Activated T-helper 2 cell treated with anti-CD3 and anti-CD28 coated beads, Interferon-gamma antibody, Interleukin-2, Interleukin-4, amounts not matched to agents 10 μg/mL and 5 μg/mL and 100 μg/mL, durations not matched to agents 14 hours and 24 hours and 36 hours (primary cell): ENCODE measurements around the gene FAT1. TPM values are rescaled to one million over a fixed set of nuclear protein-coding genes. Genes with fewer than 3 reads are reported as not detected.

Experiments used
- DNase-seq: peaks from one replicate; pipeline ENCODE4 v3.0.0; 2021; ENCODE audit warnings: low spot score
- H3K27ac Mint-ChIP-seq: one replicate; pipeline ENCODE4 v1.8.0; 2021; ENCODE audit warnings: mixed read lengths
- H3K27me3 Mint-ChIP-seq: one replicate; pipeline ENCODE4 v1.8.0; 2021; ENCODE audit warnings: low read depth, mixed read lengths
- H3K36me3 Mint-ChIP-seq: one replicate; pipeline ENCODE4 v1.8.0; 2021; ENCODE audit warnings: low read depth, mixed read lengths
- H3K4me1 Mint-ChIP-seq: one replicate; pipeline ENCODE4 v1.8.0; 2021; ENCODE audit warnings: low read depth, mixed read lengths
- H3K4me3 Mint-ChIP-seq: one replicate; pipeline ENCODE4 v1.8.0; 2021; ENCODE audit warnings: low read depth, mild to moderate bottlenecking, moderate library complexity, mixed read lengths
- H3K9me3 Mint-ChIP-seq: one replicate; pipeline ENCODE4 v1.8.0; 2021; ENCODE audit warnings: mixed read lengths
- intact Hi-C: fragments of 100-400 bp; cut with micrococcal nuclease; formaldehyde crosslinking; loops from one replicate; pipeline ENCODE4 v1.15.1; 2023
- total RNA-seq: library from RNA; stranded (reverse); gene quantifications from 2 replicates; pipeline ENCODE4 v1.2.3, GENCODE V29; 2022

The FAT1 gene
- total RNA-seq, 1 donor from 2014 or later, result 0.05 TPM

- no peak for DNase-seq
- no peak overlapping the region for H3K27ac Mint-ChIP-seq
- H3K9me3 Mint-ChIP-seq, result peaks cover 8% of the 10 kb centered on the region
- H3K36me3 Mint-ChIP-seq, result no peaks in the 10 kb centered on the region
- H3K27me3 Mint-ChIP-seq, result peaks cover 17% of the 10 kb centered on the region
- no peak overlapping the region for H3K4me3 Mint-ChIP-seq
- intact Hi-C loops, result no loop called here
- no peaks in the 10 kb centered on the region for H3K4me1 Mint-ChIP-seq
Measured at GRCh38 chr4:186551849-186552248, 171.8 kb downstream of the FAT1 start.

- H3K9me3 Mint-ChIP-seq, result peaks cover 29% of the 10 kb centered on the region
Measured at GRCh38 chr4:186545436-186545835, 178.2 kb downstream of the FAT1 start.

GRCh38 chr4:186543206-186543605, 180.4 kb downstream of the FAT1 start:
- no peaks in the 10 kb centered on the region for H3K27me3 Mint-ChIP-seq
- H3K9me3 Mint-ChIP-seq, result peaks cover 35% of the 10 kb centered on the region
- no peak overlapping the region for H3K27ac Mint-ChIP-seq
- no peak for DNase-seq
- H3K4me1 Mint-ChIP-seq, result no peaks in the 10 kb centered on the region
- intact Hi-C loops, result no loop called here
- no peak overlapping the region for H3K4me3 Mint-ChIP-seq
- no peaks in the 10 kb centered on the region for H3K36me3 Mint-ChIP-seq

More at GRCh38 chr4:186545436-186545835, 178.2 kb downstream of the FAT1 start:
- Mint-ChIP-seq H3K27ac (no peak overlapping the region), H3K4me3 (no peak overlapping the region), H3K4me1 (no peaks in the 10 kb centered on the region), H3K36me3 (no peaks in the 10 kb centered on the region), H3K27me3 (no peaks in the 10 kb centered on the region)
- DNase-seq, result no peak
- intact Hi-C loops, result no loop called here

- DNase-seq, result no peak
- H3K4me3 Mint-ChIP-seq, result no peak overlapping the region
- intact Hi-C loops, result no loop called here
- H3K36me3 Mint-ChIP-seq, result no peaks in the 10 kb centered on the region
- no peaks in the 10 kb centered on the region for H3K4me1 Mint-ChIP-seq
- H3K27ac Mint-ChIP-seq, result no peak overlapping the region
- H3K27me3 Mint-ChIP-seq, result no peaks in the 10 kb centered on the region
- peaks cover 32% of the 10 kb centered on the region for H3K9me3 Mint-ChIP-seq
Measured at GRCh38 chr4:186541801-186542200, 181.9 kb downstream of the FAT1 start.

- Mint-ChIP-seq H3K27ac (no peak overlapping the region), H3K4me1 (no peaks in the 10 kb centered on the region), H3K36me3 (no peaks in the 10 kb centered on the region), H3K4me3 (no peak overlapping the region), H3K27me3 (no peaks in the 10 kb centered on the region), H3K9me3 (peaks cover 23% of the 10 kb centered on the region)
- intact Hi-C loops, result no loop called here
- no peak for DNase-seq
Measured at GRCh38 chr4:186537843-186538521, 185.7 kb downstream of the FAT1 start.

Other genes with a start within 250 kb of the FAT1 start
- not detected in 2 replicates for gene MTNR1A, start 168.3 kb downstream of the FAT1 start, total RNA-seq